Dermis blood vessel endothelial cell (primary cell): ENCODE results near the gene LENEP. TPM values are rescaled to one million over a fixed set of nuclear protein-coding genes. Genes with fewer than 3 reads are reported as not detected.

ENCODE experiments used
- DNase-seq: peaks from one replicate; pipeline ENCODE4 v3.0.0; 2010
- total RNA-seq: library from RNA; depleted of rRNA; stranded (reverse); fragments of >200 nt; gene quantifications from 2 replicates; pipeline ENCODE4 v1.2.3, GENCODE V29; 2014

LENEP gene
- total RNA-seq, 1 donor from 2014 or later, result not detected

DNA sequence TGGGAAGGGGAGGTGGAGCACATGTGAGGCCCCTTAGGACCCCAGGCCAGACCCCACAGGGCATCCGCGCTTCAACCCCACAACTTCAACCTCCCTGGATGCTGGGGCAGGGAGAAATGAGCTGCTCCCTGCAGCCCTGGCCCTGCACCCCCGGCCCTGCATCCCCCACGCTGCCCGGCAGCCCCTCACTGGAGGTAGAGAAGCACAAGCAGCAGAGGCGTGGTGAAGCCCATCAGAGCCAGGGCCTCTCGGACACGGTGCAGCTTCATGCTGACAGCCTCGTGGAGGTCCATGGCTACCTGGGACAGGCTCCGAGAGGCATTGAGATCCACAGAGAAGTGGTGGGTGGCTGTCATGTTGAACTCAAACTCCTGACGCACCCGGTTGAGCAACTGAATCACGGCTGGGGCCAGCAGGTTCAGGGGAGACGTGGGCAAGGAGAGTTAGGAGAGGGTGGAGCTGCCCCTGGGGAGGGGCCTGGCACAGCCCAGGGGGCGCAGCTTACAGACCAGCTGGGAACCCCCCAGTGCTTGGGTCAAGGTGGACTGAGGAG is 36.9 kb downstream of the LENEP start:
- no peak for DNase-seq

DNA sequence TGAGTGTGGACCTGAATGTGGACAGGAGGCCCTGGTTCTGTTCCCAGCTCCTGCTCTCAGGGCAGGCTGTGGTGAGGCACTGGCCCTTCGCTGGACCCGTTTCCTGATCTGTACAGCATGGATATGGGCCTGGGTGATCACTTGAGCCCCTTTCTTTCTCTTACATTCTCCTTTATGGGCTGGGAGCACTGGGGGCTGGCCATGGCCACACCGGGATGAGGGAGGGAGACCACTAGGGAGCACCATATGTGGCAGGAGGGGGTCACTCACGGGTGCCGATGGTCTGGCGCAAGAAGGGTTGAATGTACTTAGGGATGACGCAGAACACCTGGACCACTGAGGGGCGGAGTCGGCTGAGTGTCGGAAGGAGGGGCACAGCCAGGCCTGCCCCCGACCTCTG is 37.5 kb downstream of the LENEP start:
- DNase-seq, result no peak

DNA sequence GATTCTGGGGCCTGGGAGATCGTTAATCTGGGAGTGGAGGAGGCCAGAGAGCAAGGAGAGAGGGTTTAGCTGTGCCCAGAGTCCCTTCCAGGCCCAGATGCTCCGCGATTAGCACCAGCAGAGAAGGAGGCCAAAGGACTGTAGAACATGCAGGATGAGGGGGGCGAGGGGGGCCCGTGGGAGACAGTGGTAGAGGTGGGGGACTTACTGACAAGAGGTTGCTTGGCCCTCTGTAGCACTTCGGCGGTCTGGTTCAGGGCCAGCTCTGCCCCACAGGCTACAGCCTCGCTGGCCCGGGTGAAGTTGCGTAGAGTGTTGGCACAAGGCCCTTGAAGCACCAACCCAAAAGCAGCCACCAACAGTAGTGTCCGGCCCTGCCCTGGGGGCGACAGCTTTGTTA is 39.5 kb downstream of the LENEP start:
- DNase-seq, result no peak

DNA sequence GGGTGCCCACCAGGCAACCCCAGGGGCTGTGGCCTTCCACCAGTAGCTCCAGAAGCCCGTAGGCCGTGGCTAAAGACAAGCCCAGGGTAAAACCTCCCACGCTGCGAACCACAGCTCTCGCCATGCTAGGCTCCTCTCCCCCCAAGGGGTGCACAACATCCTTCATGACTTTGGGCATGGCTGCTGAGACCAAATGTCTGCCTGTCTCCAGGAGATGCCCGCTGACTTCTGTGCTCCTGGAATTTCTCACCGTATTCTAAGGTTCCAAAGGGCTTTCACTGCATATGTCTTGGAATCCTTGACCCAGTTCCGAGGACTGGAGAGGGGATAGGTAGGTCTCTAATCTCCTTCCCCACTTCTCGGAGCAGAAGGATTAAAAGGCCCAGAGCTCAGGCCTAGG is 40.1 kb downstream of the LENEP start, which contains the start of the genes DCST1 and DCST2:
DCST1 (plus strand) TSS at position 301 of the 400 bp plus-strand sequence. CDS start 213 bp downstream, outside the sequence.
DCST2 (minus strand) TSS at position 258 of the 400 bp plus-strand sequence; CDS start at position 178, 80 bp downstream.
- DNase-seq, result no peak

DNA sequence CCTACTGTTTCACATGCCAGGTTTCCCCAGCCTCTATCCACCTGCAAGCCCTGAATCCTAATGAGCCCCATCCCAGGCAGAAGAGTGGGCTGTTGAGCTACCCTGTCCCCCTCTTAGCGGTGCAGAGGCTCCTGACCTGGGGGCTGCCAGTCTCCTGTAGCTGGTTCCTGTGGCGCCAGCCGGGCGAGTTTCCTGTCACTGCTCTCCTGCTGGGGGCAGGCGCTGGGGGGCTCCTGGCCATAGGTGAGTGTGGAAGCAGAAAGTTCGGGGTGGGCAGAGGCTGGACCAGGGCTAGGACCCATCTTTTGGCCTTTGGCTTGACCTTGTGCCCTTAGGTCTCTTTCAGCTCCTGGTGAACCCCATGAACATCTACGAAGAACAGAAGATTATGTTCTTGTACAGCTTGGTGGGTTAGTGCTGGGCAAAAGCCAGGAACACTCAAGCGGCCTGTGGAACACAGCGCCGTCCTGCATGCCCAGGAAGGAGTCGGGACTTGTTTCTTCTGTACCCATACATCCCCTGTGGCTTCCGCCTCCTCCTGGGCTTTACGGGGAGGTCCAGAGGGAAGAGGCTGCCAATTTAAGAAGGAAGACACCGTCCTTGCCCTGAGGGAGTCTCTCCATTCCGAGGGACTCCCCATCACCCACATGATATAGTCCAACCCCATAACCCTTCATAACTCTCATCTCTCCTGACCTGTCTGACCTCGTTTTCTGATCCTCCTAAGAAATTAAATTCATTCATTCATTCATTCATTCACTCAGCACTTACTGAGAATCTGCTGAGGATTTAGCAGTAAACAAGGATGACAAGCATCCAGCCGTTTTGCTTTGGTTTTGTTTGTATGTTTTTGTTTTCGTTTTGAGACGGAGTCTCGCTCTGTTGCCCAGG is 41.2 kb downstream of the LENEP start:
- no peak for DNase-seq

DNA sequence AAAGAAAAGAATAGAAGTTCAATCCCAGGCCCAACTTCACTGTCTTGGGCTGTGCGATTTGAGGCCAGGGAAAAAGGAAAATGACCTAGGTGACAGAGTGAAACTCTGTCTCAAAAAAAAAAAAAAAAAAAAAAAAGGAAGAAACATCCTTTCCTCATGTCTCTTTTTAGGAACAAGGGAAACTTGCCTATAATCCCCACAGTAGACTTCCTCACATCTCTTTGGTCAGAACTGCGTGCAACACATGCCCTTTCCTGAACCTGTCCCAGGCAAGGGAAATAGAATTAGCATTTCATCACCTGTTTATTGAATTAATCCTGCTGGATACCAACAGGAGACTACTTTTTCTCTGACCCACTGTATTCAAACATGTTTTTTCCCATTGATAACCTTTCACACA is 42.5 kb downstream of the LENEP start:
- no peak for DNase-seq

DNA sequence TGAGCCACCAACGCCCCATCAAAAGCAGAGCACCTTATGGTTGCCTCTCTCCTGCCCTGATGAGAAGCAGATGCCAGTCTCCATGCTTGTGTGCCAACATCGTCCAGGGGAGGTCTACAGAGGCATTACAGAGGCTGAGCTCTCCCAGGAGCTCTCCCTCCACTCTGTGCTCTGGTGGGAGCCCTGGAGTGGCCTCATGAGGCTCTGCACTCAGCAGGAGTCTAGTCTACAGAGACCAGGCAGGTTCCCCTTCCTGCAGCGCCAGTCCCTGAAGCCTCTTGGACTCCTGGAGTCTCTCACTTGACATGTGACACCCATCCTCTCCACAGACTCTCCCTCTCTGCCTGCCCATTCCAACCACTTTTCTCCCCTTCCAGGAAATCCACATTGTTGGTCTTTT is 43.7 kb downstream of the LENEP start:
- DNase-seq, result no peak

DNA sequence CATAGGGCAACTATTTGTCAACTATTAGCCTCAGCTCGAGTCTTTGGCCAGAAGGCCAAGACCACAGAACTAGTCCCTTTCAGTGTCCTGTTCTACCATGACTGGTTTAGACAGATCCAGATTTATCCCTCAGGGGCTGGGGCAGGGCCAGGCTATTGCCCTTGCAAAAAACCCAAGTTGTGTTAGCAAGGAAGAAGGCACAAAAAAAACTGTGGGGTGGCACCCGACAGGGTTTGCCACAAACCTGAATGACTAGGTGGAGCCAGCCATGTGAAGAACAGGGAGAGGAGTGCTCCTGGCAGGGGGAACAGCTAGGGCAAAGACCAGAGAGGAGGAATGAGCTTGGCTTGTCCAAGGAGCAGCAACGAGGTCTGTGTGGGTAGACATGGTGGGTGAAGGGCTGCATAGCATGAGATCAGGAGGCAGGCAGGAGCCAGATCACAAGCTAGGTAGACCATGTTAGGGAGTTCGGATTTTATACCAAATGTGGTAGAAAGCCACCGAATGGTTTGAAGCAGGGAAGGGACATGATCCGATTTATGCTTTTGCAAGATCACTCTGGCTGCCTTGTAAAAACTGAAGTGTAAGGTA is 44.6 kb downstream of the LENEP start:
- DNase-seq, result no peak

DNA sequence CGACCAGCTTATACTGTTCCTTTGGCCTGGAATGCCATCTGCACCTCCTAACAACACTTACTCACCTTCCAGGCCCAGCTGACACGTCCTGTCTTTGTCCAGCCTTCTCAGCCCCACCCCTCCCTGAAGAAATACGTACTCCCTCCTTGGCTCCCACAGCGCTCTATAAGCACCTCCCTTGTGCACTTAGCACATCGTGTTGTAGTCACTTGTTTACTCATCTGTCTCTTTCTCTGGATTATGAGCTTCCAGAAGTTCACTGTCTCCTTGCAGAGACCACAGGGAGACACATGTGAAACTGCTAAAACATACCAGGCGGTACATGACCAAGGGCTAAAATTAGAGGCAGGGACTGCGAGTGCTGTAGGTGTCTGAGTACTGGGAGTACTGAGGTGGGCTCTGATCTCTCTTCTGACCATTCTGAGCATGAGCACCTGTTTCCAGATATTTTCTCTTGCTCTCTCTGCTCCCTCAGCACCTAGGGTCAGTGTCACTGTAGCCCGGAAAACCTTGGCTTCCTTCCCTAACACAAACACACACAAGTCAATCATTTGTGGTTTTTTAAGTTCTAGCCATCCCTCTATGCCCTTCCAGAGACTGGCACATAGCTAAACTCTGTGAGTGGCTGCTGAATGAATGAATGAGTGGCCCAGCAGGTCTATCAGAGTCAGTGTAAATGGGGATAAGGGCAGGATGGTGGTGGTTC is 45.4 kb downstream of the LENEP start:
- DNase-seq, result peak; percentile 56

DNA sequence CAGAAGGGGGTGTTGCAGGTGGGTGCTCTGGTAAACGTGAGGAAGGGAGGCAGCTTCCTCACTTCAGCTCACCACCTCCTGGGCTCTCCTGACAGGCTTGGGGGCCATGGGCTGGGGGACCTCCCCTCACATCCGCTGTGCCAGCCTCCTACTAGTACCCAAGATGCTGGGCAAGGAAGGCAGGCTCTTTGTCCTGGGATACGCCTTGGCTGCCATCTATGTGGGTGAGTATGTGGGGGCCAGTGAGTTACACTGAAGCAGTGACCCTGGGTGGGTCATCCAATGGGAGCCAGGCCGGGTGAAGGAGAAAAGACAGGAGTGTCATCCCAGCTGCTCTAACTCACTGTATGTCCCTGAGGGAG is 45.9 kb downstream of the LENEP start:
- no peak for DNase-seq

DNA sequence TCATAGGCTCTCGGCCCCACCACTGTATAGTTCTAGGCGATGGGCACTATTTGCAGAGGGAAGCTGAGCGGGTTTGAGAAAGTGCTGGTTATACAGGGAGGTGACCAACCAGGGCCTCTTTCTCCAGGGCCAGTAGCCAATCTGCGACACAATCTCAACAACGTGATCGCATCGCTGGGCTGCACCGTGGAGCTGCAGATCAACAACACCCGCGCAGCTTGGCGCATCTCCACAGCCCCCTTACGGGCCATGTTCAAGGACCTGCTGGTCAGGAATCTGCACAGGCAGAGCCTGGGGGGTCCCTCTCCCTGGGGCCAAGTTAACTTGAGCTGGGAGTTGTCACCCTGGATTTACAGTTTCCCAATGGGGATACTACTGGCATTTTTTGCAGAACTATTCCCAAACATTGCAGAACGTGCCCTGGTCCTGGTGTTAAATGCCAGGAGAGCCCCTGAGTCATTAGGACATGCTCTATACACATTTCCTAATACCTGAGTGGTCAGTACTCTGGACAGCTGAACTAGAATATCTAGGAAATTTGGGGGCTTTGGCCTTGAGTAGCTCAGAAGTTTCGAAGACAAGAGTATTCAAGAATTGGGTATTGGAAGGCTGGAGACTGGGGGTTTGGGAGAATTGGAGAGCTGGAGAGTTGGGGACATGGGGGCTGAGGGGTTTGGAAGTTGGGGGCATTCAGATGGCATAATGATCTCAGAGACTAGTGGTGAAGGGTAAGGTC is 47.1 kb downstream of the LENEP start:
- DNase-seq, result no peak

DNA sequence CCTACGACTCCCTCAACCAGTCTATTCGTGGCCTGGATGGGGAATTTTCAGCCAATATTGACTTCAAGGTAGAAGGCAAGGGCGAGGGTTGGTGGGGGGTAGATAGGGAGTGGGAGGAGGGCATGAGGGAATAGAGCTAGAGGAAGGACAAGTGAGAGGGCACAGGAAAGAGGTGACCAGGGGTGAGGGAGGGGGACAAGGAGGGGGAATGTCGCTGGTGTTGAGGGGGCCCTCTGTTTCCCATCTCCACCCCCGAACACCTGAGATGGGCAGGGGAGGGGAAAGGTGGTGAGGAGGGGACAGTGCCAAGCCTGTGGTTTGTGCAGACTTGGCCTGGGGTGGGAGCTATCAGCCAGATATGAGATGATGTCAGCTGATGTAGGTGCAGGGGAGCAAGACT is 49.4 kb downstream of the LENEP start:
- no peak for DNase-seq

DNA sequence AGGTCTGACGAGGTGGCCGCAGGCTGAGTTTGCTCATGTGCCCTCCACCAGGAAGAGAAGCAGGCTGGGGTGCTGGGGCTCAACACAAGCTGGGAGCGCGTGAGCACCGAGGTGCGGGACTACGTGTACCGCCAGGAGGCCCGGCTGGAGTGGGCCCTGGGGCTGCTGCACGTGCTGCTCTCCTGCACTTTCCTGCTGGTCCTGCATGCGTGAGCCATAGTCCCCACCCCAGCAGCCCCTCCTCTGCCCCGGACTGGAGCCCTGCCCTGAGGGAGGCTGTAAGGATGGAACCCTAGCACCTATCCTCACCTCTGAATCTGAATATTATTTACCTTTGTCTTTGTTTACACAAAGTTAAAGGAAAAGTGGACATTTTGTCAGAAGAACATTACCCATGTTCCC is 49.9 kb downstream of the LENEP start:
- DNase-seq, result no peak

DNA sequence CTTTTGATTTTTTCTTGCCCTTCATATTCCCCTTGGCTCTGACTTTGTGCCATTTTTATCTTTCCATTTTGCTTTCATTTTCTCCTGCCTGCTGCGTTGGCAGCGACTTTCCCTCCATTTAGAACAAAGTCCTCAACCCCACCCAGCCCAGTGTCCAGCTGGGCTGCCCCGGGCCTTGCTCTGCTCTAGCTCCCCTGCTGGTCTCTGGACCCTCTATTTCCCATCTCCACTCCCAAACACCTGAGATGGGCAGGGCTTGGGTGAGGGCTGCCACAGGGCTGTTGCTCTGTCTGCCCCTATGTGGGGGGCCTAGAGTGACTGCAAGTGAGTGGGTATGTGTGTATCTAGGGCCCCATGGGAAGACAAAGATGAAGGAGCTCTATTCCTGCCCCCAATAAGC is 50.4 kb downstream of the LENEP start:
- DNase-seq, result no peak

Other genes with a start within 250 kb of the LENEP start
- gene KCNN3, start 123.3 kb upstream of the LENEP start, total RNA-seq, result 1.7 and 3.6 TPM in 2 replicates
- 6.5 and 9.4 TPM in 2 replicates for gene PMVK, start 56.9 kb upstream of the LENEP start, total RNA-seq
- gene PBXIP1, start 37.5 kb upstream of the LENEP start, total RNA-seq, result 110 and 126 TPM in 2 replicates
- gene PYGO2, start 31.8 kb upstream of the LENEP start, total RNA-seq, result 7.1 and 10.0 TPM in 2 replicates
- 337 and 534 TPM in 2 replicates for gene SHC1, start 22.8 kb upstream of the LENEP start, total RNA-seq
- 49.0 and 89.3 TPM in 2 replicates for gene CKS1B, start 18.9 kb upstream of the LENEP start, total RNA-seq
- gene FLAD1, start 10.2 kb upstream of the LENEP start, total RNA-seq, result 17.8 and 27.1 TPM in 2 replicates
- gene ZBTB7B, start 9.2 kb downstream of the LENEP start, total RNA-seq, result 16.1 and 16.2 TPM in 2 replicates
- gene DCST2, start 40.2 kb downstream of the LENEP start, total RNA-seq, result 0.17 and 0.70 TPM in 2 replicates
- not detected in 2 replicates for gene DCST1, start 40.2 kb downstream of the LENEP start, total RNA-seq
- gene ADAM15, start 57.7 kb downstream of the LENEP start, total RNA-seq, result 289 and 307 TPM in 2 replicates
- 9.5 and 15.7 TPM in 2 replicates for gene EFNA4, start 70.2 kb downstream of the LENEP start, total RNA-seq
- gene EFNA3, start 85.3 kb downstream of the LENEP start, total RNA-seq, result 1.9 and 2.2 TPM in 2 replicates
- 119 and 138 TPM in 2 replicates for gene EFNA1, start 134.3 kb downstream of the LENEP start, total RNA-seq
- 26.2 and 27.1 TPM in 2 replicates for gene SLC50A1, start 142.3 kb downstream of the LENEP start, total RNA-seq
- 16.1 and 41.4 TPM in 2 replicates for gene DPM3, start 146.9 kb downstream of the LENEP start, total RNA-seq
- gene KRTCAP2, start 179.7 kb downstream of the LENEP start, total RNA-seq, result 64.4 and 128 TPM in 2 replicates
- gene TRIM46, start 180.3 kb downstream of the LENEP start, total RNA-seq, result 4.1 and 4.7 TPM in 2 replicates
- gene THBS3, start 214.3 kb downstream of the LENEP start, total RNA-seq, result 15.9 and 16.2 TPM in 2 replicates
- gene MTX1, start 215.1 kb downstream of the LENEP start, total RNA-seq, result 49.3 and 50.2 TPM in 2 replicates